Astrocyte of the cerebellum (primary cell): Measurements from ENCODE around the gene TBC1D17.
A peak's percentile ranks its signal among the peaks of the same experiment; 100 is the strongest.

ENCODE experiments used
- DNase-seq: peaks from one replicate; pipeline ENCODE4 v3.0.0-alpha.2; 2011; ENCODE audit warnings: low read depth
- H3K4me3 ChIP-seq: 2 replicates; pipeline ENCODE4 v1.5.1; 2011; ENCODE audit warnings: mild to moderate bottlenecking, low read depth, low read length, moderate library complexity
- CTCF ChIP-seq: IDR thresholded peaks from 2 replicates; pipeline ENCODE4 v1.5.1; 2012; ENCODE audit warnings: low read length, low read depth, moderate library complexity, mild to moderate bottlenecking; ENCODE audit errors: missing control alignments
- in situ Hi-C: cut with HindIII; loops from 2 replicates; pipeline ENCODE4 v1.10.0; 2017; ENCODE audit warnings: low sequenced_read_pairs

The TBC1D17 gene

GRCh38 chr19:49875857-49876421 lies 1.6 kb upstream of the TBC1D17 start:
- peak overlapping the region; percentile 73 for H3K4me3 ChIP-seq
- TF ChIP-seq CTCF, result no peak
- DNase-seq, result no peak
- in situ Hi-C loops, result no loop called here

- DNase-seq, result peak; percentile 99
- in situ Hi-C loops, result no loop called here
- peak overlapping the region; percentile 73 for H3K4me3 ChIP-seq
- TF ChIP-seq CTCF, result no peak
These were observed 981 bp upstream of the TBC1D17 start for GRCh38 chr19:49876422-49877019.

GRCh38 chr19:49877879-49878743 lies 609 bp downstream of the TBC1D17 start:
- peak overlapping the region; percentile 73 for H3K4me3 ChIP-seq
- TF ChIP-seq CTCF, result no peak
- in situ Hi-C loops, result no loop called here
- DNase-seq, result peak; percentile 94

GRCh38 chr19:49878744-49879070 lies 1.2 kb downstream of the TBC1D17 start:
- DNase-seq, result no peak
- no peak for TF ChIP-seq CTCF
- in situ Hi-C loops, result no loop called here
- peak overlapping the region; percentile 73 for H3K4me3 ChIP-seq

- DNase-seq, result no peak
- TF ChIP-seq CTCF, result no peak
- in situ Hi-C loops, result no loop called here
- no peak overlapping the region for H3K4me3 ChIP-seq
These were observed 1.9 kb downstream of the TBC1D17 start for GRCh38 chr19:49879243-49879963.

- in situ Hi-C loops, result no loop called here
- no peak for TF ChIP-seq CTCF
- DNase-seq, result no peak
- no peak overlapping the region for H3K4me3 ChIP-seq
These were observed 2.8 kb downstream of the TBC1D17 start for GRCh38 chr19:49880162-49880869.
